ENCODE data around the gene PCNX3. TPM values are rescaled to one million over a fixed set of nuclear protein-coding genes. Genes with fewer than 3 reads are reported as not detected.

PCNX3 gene
- total and polyA plus RNA-seq, 5 donors from 2014 or later, result 1.9 to 61.3 (median 2.5) TPM

- DNase-seq, result no peak
- Mint-ChIP-seq H3K27ac (peak overlapping the region; percentile 87 to 97 (median 89)), H3K4me3 (peak overlapping the region; percentile 58 to 92 (median 84)), H3K4me1 (peaks cover 0 to 64% (median 26%) of the 10 kb centered on the region in 4 donors), H3K27me3 (no peaks in the 10 kb centered on the region), H3K36me3 (peaks cover 16% of the 10 kb centered on the region), H3K9me3 (no peaks in the 10 kb centered on the region)
- Histone ChIP-seq H3K27ac (ENCODE audit: insufficient read depth, low read length, poor library complexity, severe bottlenecking) (peak overlapping the region; percentile 91), H3K27me3 (ENCODE audit: control insufficient read depth, insufficient read depth, low read length) (no peaks in the 10 kb centered on the region), H3K9me3 (ENCODE audit: control insufficient read depth in 2 of 2, low read length in 2 of 2) (no peaks in the 10 kb centered on the region), H3K4me3 (ENCODE audit: low read depth, low read length) (peak overlapping the region; percentile 32), H3K4me1 (ENCODE audit: control insufficient read depth, insufficient read depth, low read length, poor library complexity, severe bottlenecking) (peaks cover 62% of the 10 kb centered on the region), H3K36me3 (ENCODE audit: control insufficient read depth, insufficient read depth, low read length) (peaks cover 40% of the 10 kb centered on the region)
- ATAC-seq (ENCODE audit: low read depth in 2 of 2), result no peak
Measured at GRCh38 chr11:65642014-65642671, 26.6 kb downstream of the PCNX3 start.

- Histone ChIP-seq H3K36me3 (ENCODE audit: control insufficient read depth, insufficient read depth, low read length) (peaks cover 48% of the 10 kb centered on the region), H3K4me1 (ENCODE audit: control insufficient read depth, insufficient read depth, low read length, poor library complexity, severe bottlenecking) (peaks cover 47% of the 10 kb centered on the region), H3K27ac (ENCODE audit: insufficient read depth, low read length, poor library complexity, severe bottlenecking) (no peak overlapping the region), H3K9me3 (ENCODE audit: control insufficient read depth in 2 of 2, low read length in 2 of 2) (no peaks in the 10 kb centered on the region), H3K27me3 (ENCODE audit: control insufficient read depth, insufficient read depth, low read length) (no peaks in the 10 kb centered on the region), H3K4me3 (ENCODE audit: low read depth, low read length) (no peak overlapping the region)
- Mint-ChIP-seq H3K9me3 (no peaks in the 10 kb centered on the region), H3K4me3 (peak overlapping the region in 2 of 4 donors; percentile 52 to 81), H3K4me1 (peaks cover 0 to 50% (median 18%) of the 10 kb centered on the region in 4 donors), H3K27me3 (no peaks in the 10 kb centered on the region), H3K27ac (peak overlapping the region; percentile 55 to 77 (median 58)), H3K36me3 (peaks cover 16% of the 10 kb centered on the region)
- DNase-seq (no peak), ATAC-seq (ENCODE audit: low read depth in 2 of 2) (no peak)
Measured at GRCh38 chr11:65643971-65644370, 28.4 kb downstream of the PCNX3 start.

DNA sequence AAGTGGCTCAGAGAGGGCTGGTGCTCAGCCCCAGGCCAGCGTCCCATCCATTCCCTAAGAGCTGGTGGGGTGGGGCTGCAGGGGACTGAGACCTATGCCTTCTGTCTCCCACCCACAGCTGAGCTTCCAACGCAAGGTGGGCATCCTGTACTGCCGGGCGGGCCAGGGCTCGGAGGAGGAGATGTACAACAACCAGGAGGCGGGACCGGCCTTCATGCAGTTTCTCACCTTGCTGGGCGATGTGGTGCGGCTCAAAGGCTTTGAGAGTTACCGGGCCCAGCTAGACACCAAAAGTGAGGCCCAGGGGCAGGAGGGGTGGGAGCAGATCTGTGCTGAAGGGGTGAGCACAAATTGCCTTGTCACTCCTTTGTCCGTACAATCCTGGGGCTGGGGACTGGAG lies 29.3 kb downstream of the PCNX3 start:
- no peaks in the 10 kb centered on the region for H3K9me3 Mint-ChIP-seq
- no peak for ATAC-seq (ENCODE audit: low read depth in 2 of 2)
- no peaks in the 10 kb centered on the region for H3K27me3 ChIP-seq (ENCODE audit: control insufficient read depth, insufficient read depth, low read length)
- H3K4me3 ChIP-seq (ENCODE audit: low read depth, low read length), result no peak overlapping the region
- peaks cover 57% of the 10 kb centered on the region for H3K36me3 ChIP-seq (ENCODE audit: control insufficient read depth, insufficient read depth, low read length)
- no peak overlapping the region for H3K4me3 Mint-ChIP-seq
- no peaks in the 10 kb centered on the region for H3K27me3 Mint-ChIP-seq
- peaks cover 38% of the 10 kb centered on the region for H3K4me1 ChIP-seq (ENCODE audit: control insufficient read depth, insufficient read depth, low read length, poor library complexity, severe bottlenecking)
- DNase-seq, result no peak
- H3K4me1 Mint-ChIP-seq, result peaks cover 0 to 41% (median 13%) of the 10 kb centered on the region in 4 donors
- H3K9me3 ChIP-seq (ENCODE audit: control insufficient read depth in 2 of 2, low read length in 2 of 2), result no peaks in the 10 kb centered on the region
- peaks cover 16% of the 10 kb centered on the region for H3K36me3 Mint-ChIP-seq
- no peak overlapping the region for H3K27ac ChIP-seq (ENCODE audit: insufficient read depth, low read length, poor library complexity, severe bottlenecking)
- no peak overlapping the region for H3K27ac Mint-ChIP-seq

DNA sequence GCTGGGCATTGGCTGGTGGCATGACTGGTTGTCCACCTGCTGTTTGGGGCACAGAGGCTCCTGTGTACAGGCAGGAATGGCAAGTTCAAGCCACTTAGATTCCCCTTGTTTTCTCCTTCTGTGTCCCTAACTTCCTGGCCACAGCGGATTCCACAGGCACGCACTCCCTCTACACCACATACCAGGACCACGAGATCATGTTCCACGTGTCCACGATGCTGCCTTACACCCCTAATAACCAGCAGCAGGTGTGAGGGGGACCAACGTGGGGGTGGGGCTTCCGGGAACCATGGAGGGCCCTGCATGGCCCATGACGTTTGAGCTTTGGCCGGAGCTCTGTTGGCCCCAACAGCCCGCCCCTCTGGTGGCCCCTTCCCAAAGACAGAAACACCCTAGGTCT lies 30.1 kb downstream of the PCNX3 start:
- H3K27me3 ChIP-seq (ENCODE audit: control insufficient read depth, insufficient read depth, low read length), result no peaks in the 10 kb centered on the region
- H3K4me3 ChIP-seq (ENCODE audit: low read depth, low read length), result no peak overlapping the region
- Mint-ChIP-seq H3K9me3 (no peaks in the 10 kb centered on the region), H3K27me3 (no peaks in the 10 kb centered on the region), H3K27ac (no peak overlapping the region), H3K4me3 (peak overlapping the region in 1 of 4 donors; percentile 58), H3K36me3 (peaks cover 16% of the 10 kb centered on the region), H3K4me1 (peaks cover 0 to 33% (median 9%) of the 10 kb centered on the region in 4 donors)
- ATAC-seq (ENCODE audit: low read depth in 2 of 2) (no peak), DNase-seq (no peak)
- H3K9me3 ChIP-seq (ENCODE audit: control insufficient read depth in 2 of 2, low read length in 2 of 2), result no peaks in the 10 kb centered on the region
- H3K27ac ChIP-seq (ENCODE audit: insufficient read depth, low read length, poor library complexity, severe bottlenecking), result no peak overlapping the region
- peaks cover 29% of the 10 kb centered on the region for H3K4me1 ChIP-seq (ENCODE audit: control insufficient read depth, insufficient read depth, low read length, poor library complexity, severe bottlenecking)
- peaks cover 65% of the 10 kb centered on the region for H3K36me3 ChIP-seq (ENCODE audit: control insufficient read depth, insufficient read depth, low read length)

GRCh38 chr11:65646288-65646957 lies 30.8 kb downstream of the PCNX3 start:
- Histone ChIP-seq H3K4me1 (ENCODE audit: control insufficient read depth, insufficient read depth, low read length, poor library complexity, severe bottlenecking) (peaks cover 26% of the 10 kb centered on the region), H3K9me3 (ENCODE audit: control insufficient read depth in 2 of 2, low read length in 2 of 2) (no peaks in the 10 kb centered on the region)
- H3K4me1 Mint-ChIP-seq, result peaks cover 0 to 34% (median 10%) of the 10 kb centered on the region in 4 donors

DNA sequence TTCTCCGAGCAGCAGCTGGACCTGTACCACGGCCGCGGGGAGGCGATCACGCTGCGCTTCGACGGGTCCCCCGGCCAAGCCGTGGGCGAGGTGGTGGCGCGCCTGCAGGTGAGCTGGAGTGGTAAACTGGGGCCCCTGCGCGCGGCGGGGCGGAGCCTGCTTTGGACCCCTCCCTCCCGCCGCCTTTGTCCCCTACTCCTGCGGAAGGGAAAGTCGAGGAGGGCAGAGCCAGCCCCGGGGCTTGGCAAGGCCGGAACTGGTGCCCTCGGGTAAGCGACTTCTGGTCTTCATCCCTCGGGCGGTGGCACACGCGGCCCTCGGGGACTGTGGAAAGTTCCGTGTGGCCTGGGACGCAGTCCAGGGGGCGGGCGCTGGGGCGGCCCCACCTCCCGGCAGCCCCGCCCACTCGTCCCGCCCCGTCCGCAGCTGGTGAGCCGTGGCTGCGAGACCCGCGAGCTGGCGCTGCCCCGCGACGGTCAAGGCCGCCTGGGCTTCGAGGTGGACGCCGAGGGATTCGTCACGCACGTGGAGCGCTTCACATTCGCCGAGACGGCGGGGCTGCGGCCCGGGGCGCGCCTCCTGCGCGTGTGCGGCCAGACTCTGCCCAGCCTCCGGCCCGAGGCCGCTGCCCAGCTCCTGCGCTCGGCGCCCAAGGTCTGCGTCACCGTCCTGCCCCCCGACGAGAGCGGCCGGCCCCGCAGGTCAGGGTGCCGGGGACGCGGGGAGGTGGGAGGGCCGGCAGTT lies 31.6 kb downstream of the PCNX3 start:
- peaks cover 6% of the 10 kb centered on the region for H3K27me3 Mint-ChIP-seq
- Histone ChIP-seq H3K4me3 (ENCODE audit: low read depth, low read length) (no peak overlapping the region), H3K27ac (ENCODE audit: insufficient read depth, low read length, poor library complexity, severe bottlenecking) (no peak overlapping the region), H3K27me3 (ENCODE audit: control insufficient read depth, insufficient read depth, low read length) (no peaks in the 10 kb centered on the region), H3K9me3 (ENCODE audit: control insufficient read depth in 2 of 2, low read length in 2 of 2) (no peaks in the 10 kb centered on the region), H3K36me3 (ENCODE audit: control insufficient read depth, insufficient read depth, low read length) (peaks cover 67% of the 10 kb centered on the region), H3K4me1 (ENCODE audit: control insufficient read depth, insufficient read depth, low read length, poor library complexity, severe bottlenecking) (peaks cover 25% of the 10 kb centered on the region)
- ATAC-seq (ENCODE audit: low read depth in 2 of 2) (no peak), DNase-seq (no peak)
- H3K4me3 Mint-ChIP-seq, result no peak overlapping the region
- H3K4me1 Mint-ChIP-seq, result peaks cover 0 to 34% (median 17%) of the 10 kb centered on the region in 4 donors
- peaks cover 12% of the 10 kb centered on the region for H3K36me3 Mint-ChIP-seq
- no peaks in the 10 kb centered on the region for H3K9me3 Mint-ChIP-seq
- H3K27ac Mint-ChIP-seq, result no peak overlapping the region

More at GRCh38 chr11:65646288-65646957, 30.8 kb downstream of the PCNX3 start:
- Histone ChIP-seq H3K27me3 (ENCODE audit: control insufficient read depth, insufficient read depth, low read length) (no peaks in the 10 kb centered on the region), H3K4me3 (ENCODE audit: low read depth, low read length) (no peak overlapping the region), H3K36me3 (ENCODE audit: control insufficient read depth, insufficient read depth, low read length) (peaks cover 70% of the 10 kb centered on the region), H3K27ac (ENCODE audit: insufficient read depth, low read length, poor library complexity, severe bottlenecking) (no peak overlapping the region)
- no peaks in the 10 kb centered on the region for H3K9me3 Mint-ChIP-seq
- H3K27me3 Mint-ChIP-seq, result no peaks in the 10 kb centered on the region
- H3K27ac Mint-ChIP-seq, result no peak overlapping the region
- peaks cover 16% of the 10 kb centered on the region for H3K36me3 Mint-ChIP-seq
- DNase-seq (no peak), ATAC-seq (ENCODE audit: low read depth in 2 of 2) (no peak)
- H3K4me3 Mint-ChIP-seq, result no peak overlapping the region

GRCh38 chr11:65648997-65649493 lies 33.5 kb downstream of the PCNX3 start:
- Mint-ChIP-seq H3K4me3 (no peak overlapping the region), H3K36me3 (peaks cover 4% of the 10 kb centered on the region), H3K4me1 (peaks cover 0 to 39% (median 23%) of the 10 kb centered on the region in 4 donors), H3K27me3 (peaks cover 11% of the 10 kb centered on the region), H3K27ac (no peak overlapping the region), H3K9me3 (no peaks in the 10 kb centered on the region)
- no peak overlapping the region for H3K4me3 ChIP-seq (ENCODE audit: low read depth, low read length)
- H3K4me1 ChIP-seq (ENCODE audit: control insufficient read depth, insufficient read depth, low read length, poor library complexity, severe bottlenecking), result peaks cover 29% of the 10 kb centered on the region
- H3K27me3 ChIP-seq (ENCODE audit: control insufficient read depth, insufficient read depth, low read length), result no peaks in the 10 kb centered on the region
- no peak for ATAC-seq (ENCODE audit: low read depth in 2 of 2)
- no peak for DNase-seq
- no peaks in the 10 kb centered on the region for H3K9me3 ChIP-seq (ENCODE audit: control insufficient read depth in 2 of 2, low read length in 2 of 2)
- peaks cover 54% of the 10 kb centered on the region for H3K36me3 ChIP-seq (ENCODE audit: control insufficient read depth, insufficient read depth, low read length)
- H3K27ac ChIP-seq (ENCODE audit: insufficient read depth, low read length, poor library complexity, severe bottlenecking), result no peak overlapping the region

Data from CD4-positive, CD25-positive, alpha-beta regulatory T cell (primary cell).